KBM-7 (cell line): ENCODE measurements around the gene MED22.
"Not testable (repeated sequence)": the region's sequence is repeated elsewhere in the genome, so short reads cannot be mapped to it uniquely, and the experiment has no call there.

Experiments
- DNase-seq: peaks from one replicate; pipeline ENCODE4 v3.0.0-alpha.2; 2015
- in situ Hi-C: fragments of 300-500 bp; cut with MboI; formaldehyde crosslinking; loops from 2 replicates; pipeline ENCODE4 v1.14.3; 2020; ENCODE audit warnings: low sequenced_read_pairs, low pct_unique_long_range_greater_than_20kb, mixed read lengths

MED22 gene

DNA sequence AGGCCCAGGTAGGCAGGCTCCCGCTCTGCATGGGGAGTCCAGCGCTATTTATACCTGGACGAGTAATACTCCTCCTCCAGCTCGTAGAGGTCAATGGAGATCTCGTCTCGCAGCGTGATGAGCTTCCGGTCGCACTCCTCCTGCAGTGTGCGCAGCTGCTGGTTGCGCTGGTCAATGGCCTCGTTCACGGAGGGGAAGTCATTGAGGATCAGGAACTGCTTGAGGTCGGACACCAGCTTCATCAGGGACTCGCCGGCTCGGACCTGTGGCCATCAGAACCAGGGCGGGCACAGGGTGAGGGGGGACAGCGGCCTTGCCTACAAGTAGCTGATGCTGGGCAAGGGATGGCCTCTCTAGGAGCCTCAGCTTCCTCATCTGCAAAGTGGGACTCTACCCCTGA is 3.9 kb downstream of the MED22 start:
- in situ Hi-C loops: no loop called here
- DNase-seq: no peak

DNA sequence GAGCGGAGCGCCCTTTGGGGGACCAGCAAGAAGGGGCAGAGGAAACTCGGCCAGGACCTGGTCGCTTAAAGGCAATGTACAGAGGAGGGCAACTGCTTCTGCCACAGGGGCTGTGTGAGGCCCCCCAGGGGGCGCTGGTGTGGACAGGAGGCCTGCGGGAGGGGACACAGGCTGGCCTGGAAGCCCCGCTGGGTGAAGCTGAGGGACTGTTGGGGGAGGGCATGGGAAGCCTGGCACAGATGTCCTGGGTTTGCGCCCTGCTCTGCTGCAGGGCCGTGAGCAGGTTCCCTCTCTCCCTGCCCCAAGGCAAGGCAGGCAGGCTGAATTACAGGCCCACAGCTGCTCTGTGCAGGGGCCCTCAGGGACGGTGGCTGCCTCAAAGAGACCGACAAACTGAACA is 5.4 kb downstream of the MED22 start:
- DNase-seq: no peak
- in situ Hi-C loops: no loop called here

DNA sequence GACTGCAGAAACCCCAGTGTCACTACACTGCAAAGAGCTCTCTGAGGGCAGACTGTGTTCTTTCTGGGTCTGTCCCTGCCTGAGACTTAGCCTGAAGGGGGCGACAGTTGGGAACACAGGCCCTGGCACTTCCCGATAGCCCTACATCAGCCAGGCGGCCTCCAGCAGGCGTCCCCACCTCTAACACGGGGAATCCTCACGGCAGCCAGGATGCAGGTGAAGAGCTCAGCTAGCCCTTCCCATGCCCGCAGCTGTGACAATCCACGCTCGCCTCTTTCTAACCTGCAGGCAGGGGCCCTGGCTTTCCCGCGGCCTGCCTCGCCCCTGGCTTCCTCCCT is 5.9 kb downstream of the MED22 start:
- no peak for DNase-seq
- in situ Hi-C loops: no loop called here

- in situ Hi-C loops: no loop called here
- no peak for DNase-seq
These were observed 6.4 kb downstream of the MED22 start for GRCh38 chr9:133341369-133342068.

DNA sequence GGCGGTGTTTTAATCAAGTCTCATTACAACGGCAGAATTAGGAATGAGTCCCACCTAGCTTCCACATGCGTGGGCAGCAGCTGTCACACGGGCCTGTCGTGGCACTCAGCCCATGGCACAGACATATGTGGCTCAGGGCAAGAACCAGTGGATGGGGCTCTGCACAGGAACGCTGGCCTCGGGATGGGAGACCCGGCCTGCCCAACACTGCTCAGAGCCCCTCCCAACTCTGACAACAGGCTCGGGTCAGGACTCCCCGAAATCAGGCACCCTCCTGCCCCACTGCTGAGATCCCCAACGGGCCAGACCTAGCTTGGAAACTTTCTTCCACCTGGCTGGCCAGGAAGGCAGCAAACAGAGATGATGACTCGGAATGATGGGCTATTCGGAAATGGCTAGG is 7.0 kb downstream of the MED22 start:
- DNase-seq: no peak
- in situ Hi-C loops: no loop called here

DNA sequence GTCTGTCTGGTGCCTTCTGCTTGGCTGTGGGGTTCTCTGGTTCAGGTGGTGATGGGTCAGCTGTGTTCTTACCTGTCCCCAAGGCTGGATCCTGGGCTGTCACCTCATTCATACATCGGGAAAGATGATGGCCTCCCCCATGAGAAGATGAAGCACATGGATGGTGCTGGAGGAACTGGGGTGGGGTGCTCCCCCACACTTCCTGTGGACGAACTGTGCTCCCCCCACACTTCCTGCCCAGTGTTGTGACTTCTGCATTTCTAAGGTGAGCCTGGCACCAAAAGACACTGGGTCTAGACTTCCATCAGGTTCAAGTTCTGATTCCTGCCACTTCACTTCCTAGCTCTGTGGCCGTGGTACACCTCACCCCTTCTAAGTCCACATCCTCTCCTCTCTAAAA is 7.7 kb downstream of the MED22 start:
- in situ Hi-C loops: no loop called here
- DNase-seq: peak; percentile 79

DNA sequence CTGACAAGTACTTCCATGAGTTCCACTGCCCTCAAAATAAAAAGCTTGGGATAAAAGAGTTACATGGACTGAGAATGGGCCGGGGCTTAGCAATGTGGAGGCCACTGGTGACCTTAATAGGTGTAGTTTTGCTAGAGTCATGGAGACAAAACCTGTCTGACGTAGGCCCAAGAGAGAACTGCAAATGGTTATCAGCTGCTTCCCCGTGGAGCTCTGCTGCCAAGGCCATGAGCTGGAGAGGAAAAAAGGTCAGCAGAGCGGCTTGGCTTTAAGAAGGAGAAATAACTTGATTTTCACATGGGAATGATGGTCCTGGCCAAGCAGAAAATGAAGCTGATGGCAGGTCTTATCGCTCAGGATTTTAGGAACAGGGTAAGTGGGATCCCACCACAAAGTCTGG is 8.3 kb downstream of the MED22 start:
- no peak for DNase-seq
- in situ Hi-C loops: no loop called here

- in situ Hi-C loops: no loop called here
- peak; percentile 93 for DNase-seq
These were observed 11.8 kb downstream of the MED22 start, which contains the start of gene SURF6 for GRCh38 chr9:133335924-133336811. TSS of gene SURF6 (minus strand) at chr9:133336188. CDS start at chr9:133336132, 56 bp downstream.

DNA sequence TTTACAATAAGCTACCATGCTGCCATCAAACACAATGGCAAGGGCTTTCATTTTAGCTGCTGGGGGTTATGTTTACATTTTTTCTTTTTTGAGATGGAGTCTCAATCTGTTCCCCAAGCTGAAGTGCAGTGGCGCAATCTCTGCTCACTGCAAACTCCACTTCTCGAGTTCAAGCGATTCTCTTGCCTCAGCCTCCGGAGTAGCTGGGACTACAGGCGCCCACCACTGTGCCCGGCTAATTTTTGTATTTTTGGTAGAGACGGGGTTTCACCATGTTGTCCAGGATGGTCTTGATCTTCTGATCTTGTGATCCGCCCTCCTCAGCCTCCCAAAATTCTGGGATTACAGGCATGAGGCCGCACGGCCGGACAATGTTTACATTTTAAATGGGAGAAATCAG is 13.0 kb downstream of the MED22 start:
- in situ Hi-C loops: not testable (repeated sequence)

DNA sequence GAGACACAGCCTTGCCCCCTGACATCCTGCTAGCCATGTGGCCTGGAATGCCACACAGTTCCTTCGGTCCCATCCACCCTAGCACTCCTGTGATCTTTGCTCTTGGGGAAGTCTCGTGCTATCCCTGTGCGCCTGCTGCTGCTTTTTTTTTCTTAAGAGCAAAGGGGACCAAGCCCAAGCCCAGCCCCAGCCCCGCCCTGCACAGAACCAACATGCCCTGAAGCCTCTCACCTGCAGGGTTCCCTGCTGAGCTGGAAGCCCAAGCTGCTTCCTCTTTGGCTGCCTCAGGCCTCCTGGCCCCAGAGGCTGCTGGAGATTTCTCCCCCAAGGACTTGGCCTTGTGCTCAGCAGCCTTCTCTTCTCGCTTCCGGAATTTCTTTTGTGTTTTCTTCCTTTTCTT is 13.8 kb downstream of the MED22 start:
- DNase-seq: no peak
- in situ Hi-C loops: no loop called here

More for the DNA sequence above, 13.0 kb downstream of the MED22 start:
- DNase-seq: not testable (repeated sequence)

- DNase-seq: no peak
- in situ Hi-C loops: no loop called here
These were observed 14.4 kb downstream of the MED22 start for GRCh38 chr9:133333566-133333965.

DNA sequence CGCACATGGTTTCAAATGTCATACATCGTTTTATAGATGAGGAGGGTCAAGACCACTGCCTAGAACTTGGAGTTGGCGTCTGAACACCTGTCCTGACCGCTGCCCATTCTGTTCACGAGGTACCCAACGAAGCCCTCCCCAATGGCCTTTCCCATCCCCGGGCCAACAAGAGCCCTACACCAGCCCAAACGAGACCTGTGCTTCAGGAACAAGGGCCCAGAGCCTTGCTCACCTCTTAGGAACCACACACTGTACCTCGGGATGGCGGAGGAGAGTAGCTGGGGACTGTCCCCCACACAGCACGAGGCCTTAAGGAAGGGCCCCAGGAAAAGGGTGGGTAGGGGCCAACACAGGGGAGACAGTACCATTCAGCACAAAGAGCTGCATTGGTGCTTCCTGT is 14.9 kb downstream of the MED22 start:
- DNase-seq: no peak
- in situ Hi-C loops: no loop called here

DNA sequence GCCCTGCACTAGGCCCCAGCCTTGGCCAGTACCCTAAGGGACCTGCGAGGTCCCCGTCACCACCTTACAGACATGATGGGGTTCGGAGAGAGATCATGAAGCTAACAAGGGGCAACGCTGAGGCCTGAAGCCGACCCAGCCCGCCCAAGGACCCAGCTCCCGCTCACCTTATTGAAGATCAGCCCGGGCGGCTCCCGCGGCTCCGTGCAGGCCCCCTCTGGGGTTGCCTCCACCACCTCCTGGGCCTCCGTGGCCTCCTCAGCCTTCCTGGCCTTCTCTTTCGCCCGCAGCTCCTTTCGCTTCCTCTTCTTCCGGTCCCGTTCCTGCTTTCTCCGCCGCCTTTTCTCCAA is 15.6 kb downstream of the MED22 start:
- in situ Hi-C loops: no loop called here
- no peak for DNase-seq

GRCh38 chr9:133331641-133332380 is 16.1 kb downstream of the MED22 start:
- in situ Hi-C loops: no loop called here
- no peak for DNase-seq

DNA sequence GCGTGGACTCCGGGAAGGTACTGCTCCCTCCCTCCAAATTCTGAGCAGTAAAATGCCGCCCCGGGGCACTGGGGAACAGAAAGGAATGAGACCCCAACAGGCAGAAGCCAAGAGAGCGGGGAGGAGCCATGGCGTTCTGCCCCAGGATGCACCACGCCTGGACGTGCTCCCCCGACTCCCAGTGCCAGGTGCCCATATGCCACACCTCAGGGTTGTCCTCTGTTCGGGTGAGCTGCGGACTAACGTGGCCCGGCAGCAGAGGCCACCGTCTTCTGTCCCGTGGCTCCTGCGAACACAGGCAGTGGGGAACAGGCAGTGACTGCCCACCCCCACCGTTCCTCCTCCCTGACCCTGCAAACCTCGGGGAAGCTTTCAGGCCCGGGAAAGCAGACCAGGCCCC is 16.7 kb downstream of the MED22 start:
- in situ Hi-C loops: no loop called here

GRCh38 chr9:133329306-133330156 is 18.4 kb downstream of the MED22 start:
- peak; percentile 50 for DNase-seq
- in situ Hi-C loops: not testable (repeated sequence)

More for the DNA sequence above, 16.7 kb downstream of the MED22 start:
- DNase-seq: no peak

DNA sequence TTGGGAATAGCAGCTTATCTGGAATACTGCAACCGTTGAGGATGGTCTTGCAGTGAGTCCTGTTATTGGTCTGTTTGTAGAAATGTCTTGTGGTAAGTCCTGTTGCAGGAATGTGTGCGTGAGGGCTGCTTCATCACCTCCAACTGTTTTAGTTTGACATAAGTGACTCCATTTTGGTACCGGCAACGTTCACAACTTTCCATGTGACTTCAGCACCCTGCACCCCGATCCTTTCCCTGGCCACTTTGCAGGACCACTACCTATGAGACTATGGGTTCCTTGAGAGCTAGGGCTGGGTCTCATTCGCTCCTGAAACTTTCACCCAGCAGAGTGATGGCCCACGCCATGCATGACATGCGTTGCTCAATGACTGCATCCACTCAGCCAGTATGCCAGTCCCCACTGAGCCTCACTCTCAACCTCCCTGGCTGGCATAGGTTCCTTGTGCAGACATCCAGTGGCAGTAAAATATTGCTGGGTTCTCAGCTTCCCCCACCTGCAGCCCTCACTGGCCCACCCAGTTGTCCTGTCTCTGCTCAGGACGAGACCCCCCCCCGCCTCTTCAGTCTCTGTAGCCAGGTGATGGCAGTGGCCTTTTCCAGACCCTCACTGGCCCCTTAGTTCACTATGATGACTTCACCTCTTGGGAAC is 20.0 kb downstream of the MED22 start:
- in situ Hi-C loops: no loop called here
- no peak for DNase-seq

DNA sequence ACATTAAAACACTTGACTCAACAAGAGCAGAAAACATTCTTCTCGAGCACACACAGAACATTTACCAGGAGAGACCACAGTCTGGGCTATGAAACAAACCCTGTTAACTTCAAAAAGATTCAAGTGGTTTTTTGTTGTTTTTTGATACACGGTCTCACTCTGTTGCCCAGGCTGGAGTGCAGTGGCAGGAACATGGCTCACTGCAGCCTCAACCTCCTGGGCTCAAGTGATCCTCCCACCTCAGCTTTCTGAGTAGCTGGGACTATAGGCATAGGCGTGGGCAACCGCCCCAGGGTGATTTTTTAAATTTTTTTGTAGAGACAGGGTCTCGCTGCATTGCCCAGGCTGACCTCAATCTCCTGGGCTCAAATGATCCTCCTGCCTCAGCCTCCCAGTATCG is 20.9 kb downstream of the MED22 start:
- in situ Hi-C loops, DNase-seq: not testable (repeated sequence)
